ENCODE measurements around the gene SEC24C. TPM values are rescaled to one million over a fixed set of nuclear protein-coding genes. Genes with fewer than 3 reads are reported as not detected.
"Not testable (repeated sequence)": the region's sequence is repeated elsewhere in the genome, so short reads cannot be mapped to it uniquely, and the experiment has no call there.

SEC24C gene
- total RNA-seq, 1 experiment from 2014 or later: 325 TPM

GRCh38 chr10:73796035-73796434, 51.9 kb downstream of the SEC24C start:
- CTCF ChIA-PET: not testable (repeated sequence)

GRCh38 chr10:73796766-73797165, 52.6 kb downstream of the SEC24C start:
- Histone ChIP-seq H3K4me3 (ENCODE audit: low read length) (no peak overlapping the region), H2AFZ (ENCODE audit: low read length) (no peak overlapping the region), H3K27ac (ENCODE audit: low read length) (no peak overlapping the region), H4K20me1 (ENCODE audit: low read length) (no peaks in the 10 kb centered on the region), H3K27me3 (ENCODE audit: low read length) (no peaks in the 10 kb centered on the region), H3K9me3 (ENCODE audit: low read length) (no peaks in the 10 kb centered on the region), H3F3A (ENCODE audit: low read length, unreplicated experiment) (no peaks in the 10 kb centered on the region), H3K9ac (ENCODE audit: low read length) (no peak overlapping the region), H3K79me2 (ENCODE audit: low read length) (no peaks in the 10 kb centered on the region), H3K36me3 (ENCODE audit: low read depth, low read length) (peaks cover 83% of the 10 kb centered on the region), H3K4me1 (ENCODE audit: insufficient read depth, low read length) (no peaks in the 10 kb centered on the region), H3K4me2 (ENCODE audit: low read length) (no peak overlapping the region), H3K9me2 (replicated peaks; ENCODE audit: low read length) (no peaks in the 10 kb centered on the region)
- ATAC-seq (no peak), DNase-seq (no peak)
- intact Hi-C loops (cut with micrococcal nuclease): no loop called here
- ChIA-PET CTCF (no interaction called here), POLR2A (ENCODE audit: unreplicated experiment) (no interaction called here)
- BruUV-seq (replicated peaks): no TSS peak
- TF ChIP-seq CTCF (conservative IDR thresholded peaks at IDR 0.05; ENCODE audit: low read depth, low read length): no peak
- TF ChIP-seq EZH2 (IDR thresholded peaks at IDR 0.05; ENCODE audit: low read length, unreplicated experiment): no peak
- no peak for TF ChIP-seq EZH2phosphoT487 (IDR thresholded peaks at IDR 0.05; ENCODE audit: borderline replicate concordance, low read length)

More at GRCh38 chr10:73796035-73796434, 51.9 kb downstream of the SEC24C start:
- H3F3A ChIP-seq (ENCODE audit: low read length, unreplicated experiment); DNase-seq; H3K4me1 ChIP-seq (ENCODE audit: insufficient read depth, low read length); H4K20me1 ChIP-seq (ENCODE audit: low read length); H3K4me2 ChIP-seq (ENCODE audit: low read length); H3K79me2 ChIP-seq (ENCODE audit: low read length); H3K27me3 ChIP-seq (ENCODE audit: low read length); H3K9ac ChIP-seq (ENCODE audit: low read length); POLR2A ChIA-PET (ENCODE audit: unreplicated experiment); H3K9me3 ChIP-seq (ENCODE audit: low read length); H2AFZ ChIP-seq (ENCODE audit: low read length); BruUV-seq (replicated peaks); H3K4me3 ChIP-seq (ENCODE audit: low read length); H3K9me2 ChIP-seq (replicated peaks; ENCODE audit: low read length); ATAC-seq; H3K27ac ChIP-seq (ENCODE audit: low read length); intact Hi-C loops (cut with micrococcal nuclease): not testable (repeated sequence)
- H3K36me3 ChIP-seq (ENCODE audit: low read depth, low read length): peaks cover 83% of the 10 kb centered on the region

GRCh38 chr10:73797324-73798025, 53.3 kb downstream of the SEC24C start:
- Histone ChIP-seq H3F3A (ENCODE audit: low read length, unreplicated experiment) (no peaks in the 10 kb centered on the region), H3K9me2 (replicated peaks; ENCODE audit: low read length) (no peaks in the 10 kb centered on the region), H3K4me3 (ENCODE audit: low read length) (no peak overlapping the region), H2AFZ (ENCODE audit: low read length) (no peak overlapping the region), H3K36me3 (ENCODE audit: low read depth, low read length) (peaks cover 83% of the 10 kb centered on the region), H3K9ac (ENCODE audit: low read length) (no peak overlapping the region), H3K4me2 (ENCODE audit: low read length) (no peak overlapping the region), H3K4me1 (ENCODE audit: insufficient read depth, low read length) (no peaks in the 10 kb centered on the region), H4K20me1 (ENCODE audit: low read length) (no peaks in the 10 kb centered on the region), H3K9me3 (ENCODE audit: low read length) (no peaks in the 10 kb centered on the region), H3K27me3 (ENCODE audit: low read length) (no peaks in the 10 kb centered on the region), H3K79me2 (ENCODE audit: low read length) (no peaks in the 10 kb centered on the region), H3K27ac (ENCODE audit: low read length) (no peak overlapping the region)
- ChIA-PET CTCF (no interaction called here), POLR2A (ENCODE audit: unreplicated experiment) (no interaction called here)
- no peak for ATAC-seq
- intact Hi-C loops (cut with micrococcal nuclease): no loop called here
- BruUV-seq (replicated peaks): no TSS peak
- no peak for TF ChIP-seq EZH2phosphoT487 (IDR thresholded peaks at IDR 0.05; ENCODE audit: borderline replicate concordance, low read length)
- TF ChIP-seq EZH2 (IDR thresholded peaks at IDR 0.05; ENCODE audit: low read length, unreplicated experiment): no peak
- no peak for TF ChIP-seq CTCF (conservative IDR thresholded peaks at IDR 0.05; ENCODE audit: low read depth, low read length)
- DNase-seq: no peak

All from PC-3 (cell line).